HG02970 (cell line): ENCODE data around the gene MLLT3.
"Not testable (repeated sequence)": the region's sequence is repeated elsewhere in the genome, so short reads cannot be mapped to it uniquely, and the experiment has no call there.

ENCODE experiments used
- ATAC-seq: cut with Tn5 transposase; IDR thresholded peaks from one replicate; pipeline ENCODE4 v1.9.1; 2021; ENCODE audit warnings: mild to moderate bottlenecking, moderate library complexity, moderate number of reproducible peaks; ENCODE audit not compliant: unreplicated experiment, low FRiP score

Gene MLLT3

DNA sequence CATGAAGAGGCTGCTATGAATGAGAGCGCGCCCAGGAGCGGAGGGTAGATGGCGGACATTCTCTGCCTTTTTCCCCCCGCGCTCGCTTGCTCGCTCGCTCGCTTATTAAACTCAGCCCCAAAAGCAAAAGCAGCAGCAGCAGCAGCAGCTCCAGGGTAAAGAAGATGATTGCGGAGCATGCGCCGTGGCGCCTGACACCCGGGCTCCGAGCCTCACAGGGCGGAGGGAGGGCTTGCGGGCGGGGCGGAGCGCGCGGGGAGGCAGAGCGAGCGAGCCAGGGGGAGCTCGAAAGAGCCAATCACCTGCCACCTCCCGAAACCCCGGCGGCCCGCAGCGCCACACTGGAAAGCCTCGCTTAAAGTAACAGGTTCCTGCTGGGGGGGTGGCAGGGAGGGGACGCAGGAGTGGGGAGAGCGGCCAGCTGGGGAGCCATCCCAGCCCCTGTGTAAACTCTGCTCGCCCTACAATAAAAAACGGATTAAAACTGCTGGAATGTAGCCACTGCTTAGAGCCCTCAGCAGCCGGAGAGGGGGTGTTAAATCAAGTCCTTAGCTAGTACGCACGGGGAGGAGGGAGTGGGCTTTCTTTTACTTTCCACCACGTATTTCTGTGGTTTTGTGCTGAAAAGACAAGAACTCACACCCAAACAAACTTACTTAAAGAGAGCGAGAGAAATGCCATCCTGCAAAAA, at the start of gene MLLT3:
Gene MLLT3 (minus strand): TSS at position 170 of the 691 bp plus-strand sequence.
- peak; percentile 67 for ATAC-seq

DNA sequence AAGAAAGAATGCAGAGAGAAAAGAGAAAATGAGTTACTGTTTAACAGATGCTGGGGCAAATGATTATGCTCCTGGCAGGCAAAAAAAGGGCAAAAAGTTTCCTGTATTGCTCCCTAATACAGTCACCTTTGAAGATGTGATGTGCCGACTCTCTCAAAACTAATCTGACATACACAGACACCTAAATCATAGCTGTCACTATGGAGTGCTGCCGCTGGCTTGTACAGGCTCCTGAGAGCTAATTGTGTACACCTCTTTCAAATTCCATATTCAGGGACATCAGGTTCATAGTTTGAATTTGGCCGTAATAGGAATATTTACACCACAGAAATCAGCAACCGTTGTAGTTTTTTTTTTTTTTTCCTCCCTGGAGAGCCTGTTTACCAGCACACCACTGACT, 49.3 kb upstream of the MLLT3 start:
- ATAC-seq, result no peak

DNA sequence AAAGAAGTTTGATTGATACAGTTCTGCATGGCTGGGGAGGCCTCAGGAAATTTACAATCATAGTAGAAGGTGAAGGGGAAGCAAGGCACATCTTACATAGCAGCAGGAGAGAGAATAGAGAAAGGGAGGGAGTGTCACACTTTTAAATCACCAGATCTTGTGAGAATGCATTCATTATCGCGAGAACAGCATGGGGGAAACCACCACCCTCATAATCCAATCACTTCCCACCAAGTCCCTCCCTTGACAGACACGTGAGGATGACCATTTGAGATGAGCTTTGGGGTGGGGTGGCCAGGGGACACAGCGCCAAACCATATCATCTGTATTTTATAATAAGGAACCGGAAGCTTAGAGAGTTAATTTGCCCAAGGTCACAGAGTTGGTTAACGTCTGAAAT, 48.1 kb upstream of the MLLT3 start:
- ATAC-seq, result no peak

DNA sequence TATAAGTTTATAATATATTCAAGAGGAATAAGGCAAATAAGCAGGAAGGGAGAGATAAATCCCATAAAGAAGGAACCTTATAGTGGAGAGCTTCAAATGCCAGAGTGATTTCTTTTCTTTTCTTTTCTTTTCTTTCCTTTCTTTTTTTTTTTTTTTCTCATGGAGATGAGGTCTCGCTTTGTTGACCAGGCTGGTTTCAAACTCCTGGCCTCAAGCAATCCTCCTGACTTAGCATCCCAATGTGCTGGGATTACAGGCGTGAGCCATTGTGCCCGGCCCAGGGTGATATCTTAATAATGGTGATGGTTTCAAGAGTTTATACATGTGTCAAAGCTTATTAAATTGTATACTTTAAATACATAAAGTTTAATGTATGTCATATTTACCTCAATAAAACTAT, 42.2 kb upstream of the MLLT3 start:
- ATAC-seq, result no peak

DNA sequence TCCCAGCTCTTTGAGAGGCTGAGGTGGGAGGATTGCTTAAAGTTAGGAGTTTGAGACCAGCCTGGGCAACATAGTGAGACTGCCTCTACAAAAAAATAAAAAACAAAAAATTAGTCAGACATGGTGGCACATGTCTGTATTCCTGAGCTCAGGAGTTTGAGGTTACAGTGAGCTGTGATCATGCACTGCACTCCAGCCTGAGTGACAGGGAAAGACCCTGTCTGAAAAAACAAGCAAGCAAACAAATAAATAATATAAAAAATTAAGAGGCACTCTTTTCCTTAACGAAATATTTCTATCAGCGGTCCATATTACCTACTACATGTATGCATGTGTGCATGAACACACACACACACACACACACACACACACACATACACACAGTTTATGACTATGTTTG, 40.8 kb upstream of the MLLT3 start:
- no peak for ATAC-seq

DNA sequence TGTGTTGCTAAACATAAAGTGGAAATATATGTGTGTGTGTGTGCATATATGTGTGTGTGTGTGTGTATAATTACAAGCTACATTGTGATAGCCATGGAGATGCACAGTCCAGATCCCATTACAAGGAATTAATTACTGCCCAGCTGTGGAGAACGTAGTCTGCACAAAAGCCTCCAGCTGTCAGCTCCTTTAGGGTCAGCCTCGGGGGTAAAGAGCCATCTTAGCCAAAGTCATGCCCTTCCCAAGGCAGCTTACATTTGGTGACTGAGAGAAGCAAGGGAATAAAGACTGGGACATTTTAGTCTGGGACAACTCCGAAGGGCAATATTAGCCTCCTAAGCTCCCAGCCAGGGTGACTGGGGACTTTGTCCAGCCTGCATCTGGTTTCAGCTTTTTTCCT, 39.9 kb upstream of the MLLT3 start:
- ATAC-seq, result no peak

DNA sequence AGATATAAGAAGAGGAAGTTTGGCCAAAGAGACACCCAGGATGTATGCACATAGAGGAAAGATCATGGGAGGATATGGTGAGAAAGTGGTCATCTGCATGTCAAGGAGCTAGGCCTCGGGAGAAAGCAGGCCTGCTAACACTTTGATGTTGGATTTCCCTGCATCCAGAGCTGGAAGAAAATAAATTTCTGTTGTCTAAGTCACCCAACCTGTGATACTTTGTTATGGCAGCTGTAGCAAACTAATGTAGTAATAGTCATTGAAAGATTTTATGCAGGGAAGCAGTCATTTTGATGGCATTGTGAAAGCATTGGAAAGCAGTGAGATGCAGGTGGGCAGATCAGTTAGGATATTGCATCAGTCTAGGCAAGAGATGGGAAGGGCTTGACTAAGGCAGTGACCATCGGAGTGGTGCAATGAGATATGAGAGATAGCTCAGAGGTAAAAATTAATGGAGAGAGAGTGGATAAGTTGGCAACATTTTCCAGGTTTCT, 37.2 kb upstream of the MLLT3 start:
- no peak for ATAC-seq

DNA sequence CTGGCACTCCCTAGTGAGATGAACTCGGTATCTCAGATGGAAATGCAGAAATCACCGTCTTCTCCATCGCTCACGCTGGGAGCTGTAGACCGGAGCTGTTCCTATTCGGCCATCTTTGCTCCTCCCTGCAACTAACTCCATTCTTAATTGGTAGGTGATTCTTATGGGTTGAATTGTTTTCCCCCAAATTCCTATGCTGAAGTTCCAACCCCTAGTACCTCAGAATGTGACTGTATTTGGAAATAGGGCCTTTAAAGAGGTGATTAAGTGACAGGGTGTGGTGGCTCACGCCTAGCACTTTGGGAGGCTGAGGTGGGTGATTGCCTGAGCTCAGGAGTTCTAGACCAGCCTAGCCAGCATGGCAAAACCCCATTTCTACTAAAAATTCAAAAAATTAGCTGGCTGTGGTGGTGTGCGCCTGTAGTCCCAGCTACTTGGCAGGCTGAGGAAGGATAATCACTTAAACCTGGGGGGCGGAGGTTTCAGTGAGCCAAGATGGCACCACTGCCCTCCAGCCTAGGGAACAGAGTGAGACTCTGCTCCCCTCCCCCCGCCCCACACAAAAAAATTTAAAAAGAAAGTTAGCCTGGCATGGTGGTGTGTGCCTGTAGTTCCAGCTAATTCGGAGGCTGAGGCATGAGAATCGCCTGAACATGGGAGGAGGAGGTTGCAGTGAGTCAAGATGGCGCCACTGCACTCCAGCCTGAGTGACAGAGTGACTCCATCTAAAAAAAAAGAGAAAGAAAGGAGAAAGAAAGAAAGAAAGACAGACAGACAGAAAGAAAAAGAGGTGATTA, 36.6 kb upstream of the MLLT3 start:
- ATAC-seq, result no peak

DNA sequence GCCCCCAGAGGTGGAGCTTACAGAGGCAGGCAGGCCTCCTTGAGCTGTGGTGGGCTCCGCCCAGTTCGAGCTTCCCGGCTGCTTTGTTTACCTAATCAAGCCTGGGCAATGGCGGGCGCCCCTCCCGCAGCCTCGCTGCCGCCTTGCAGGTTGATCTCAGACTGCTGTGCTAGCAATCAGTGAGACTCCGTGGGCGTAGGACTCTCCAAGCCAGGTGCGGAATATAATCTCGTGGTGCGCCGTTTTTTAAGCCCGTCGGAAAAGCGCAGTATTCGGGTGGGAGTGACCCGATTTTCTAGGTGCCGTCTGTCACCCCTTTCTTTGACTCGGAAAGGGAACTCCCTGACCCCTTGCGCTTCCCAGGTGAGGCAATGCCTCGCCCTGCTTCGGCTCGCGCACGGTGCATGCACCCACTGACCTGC, 36.0 kb upstream of the MLLT3 start:
- not testable (repeated sequence) for ATAC-seq

DNA sequence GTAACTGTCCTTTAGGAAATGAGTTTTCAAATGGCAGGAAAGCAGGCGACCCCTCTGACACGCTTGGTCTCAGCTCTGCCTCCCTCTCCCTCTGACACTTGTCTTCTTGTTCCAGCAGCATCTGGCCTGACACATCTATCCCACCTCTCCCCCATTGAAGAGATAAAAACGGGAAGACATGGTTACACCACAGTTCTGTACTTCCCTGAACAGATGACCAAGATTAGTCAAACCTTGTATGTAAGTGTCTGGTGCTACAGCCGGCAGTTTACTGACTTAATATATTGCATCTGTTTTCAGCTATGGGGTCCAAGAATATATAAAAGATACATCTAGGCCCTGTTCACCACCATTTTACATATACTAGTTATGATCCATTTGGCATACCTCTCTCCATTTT, 29.6 kb upstream of the MLLT3 start:
- ATAC-seq, result no peak

DNA sequence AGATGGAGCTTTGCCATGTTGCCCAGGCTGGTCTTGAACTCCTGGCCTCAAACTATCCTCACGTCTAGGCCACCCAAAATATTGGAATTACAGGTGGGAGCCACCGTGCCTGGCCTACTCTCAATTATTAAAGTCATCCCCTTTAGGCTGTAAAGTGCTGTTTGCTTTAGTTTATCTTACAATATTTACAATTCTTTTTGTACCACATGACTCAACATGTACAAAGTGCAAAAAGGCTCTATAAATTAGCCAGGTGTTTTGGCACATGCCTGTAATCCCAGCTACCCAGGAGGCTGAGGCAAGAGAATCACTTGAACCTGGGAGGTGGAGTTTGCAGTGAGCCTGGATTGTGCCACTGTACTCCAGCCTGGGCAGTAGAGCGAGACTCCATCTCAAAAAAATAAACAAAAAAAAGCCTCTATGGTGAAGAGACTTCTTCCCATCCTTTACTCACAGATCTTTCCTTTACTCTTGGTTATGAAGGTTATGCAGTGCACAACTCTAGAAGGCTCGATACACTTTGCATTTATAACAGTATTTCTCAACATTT, 28.5 kb upstream of the MLLT3 start:
- no peak for ATAC-seq

DNA sequence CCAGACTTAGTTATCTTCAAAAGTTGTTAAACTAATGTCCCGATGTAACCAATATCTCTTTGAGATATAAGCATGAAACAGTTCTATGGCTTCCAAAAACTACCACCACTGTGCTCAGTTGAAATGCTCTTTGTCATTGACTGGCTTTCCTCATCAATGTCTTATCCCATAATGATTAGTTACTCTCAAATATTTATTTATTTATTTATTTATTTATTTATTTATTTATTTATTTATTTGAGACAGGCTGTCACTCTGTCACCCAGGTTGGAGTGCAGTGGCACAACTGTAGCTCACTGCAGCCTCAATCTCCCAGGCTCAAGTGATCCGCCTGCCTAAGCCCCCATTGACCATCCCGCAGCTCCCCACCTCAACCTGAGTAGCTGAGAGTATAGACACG, 28.0 kb upstream of the MLLT3 start:
- no peak for ATAC-seq

DNA sequence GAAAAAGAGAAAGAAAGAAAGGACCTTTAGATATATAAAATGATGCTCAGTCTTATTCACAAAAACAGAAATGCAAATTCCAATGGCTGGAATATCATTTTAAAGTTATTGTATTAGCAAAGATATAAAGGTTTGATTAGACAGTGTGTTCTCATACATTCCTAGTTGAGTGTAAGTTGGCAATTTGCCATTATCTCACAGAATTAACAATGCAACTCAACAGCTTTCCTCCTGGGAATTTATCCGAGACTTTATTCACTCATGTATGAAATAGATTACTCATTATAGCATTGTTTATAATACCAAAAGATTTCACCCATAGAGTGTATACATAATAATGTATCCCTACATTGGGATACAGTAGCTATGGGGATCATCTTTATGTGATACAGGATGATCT, 27.1 kb upstream of the MLLT3 start:
- no peak for ATAC-seq

DNA sequence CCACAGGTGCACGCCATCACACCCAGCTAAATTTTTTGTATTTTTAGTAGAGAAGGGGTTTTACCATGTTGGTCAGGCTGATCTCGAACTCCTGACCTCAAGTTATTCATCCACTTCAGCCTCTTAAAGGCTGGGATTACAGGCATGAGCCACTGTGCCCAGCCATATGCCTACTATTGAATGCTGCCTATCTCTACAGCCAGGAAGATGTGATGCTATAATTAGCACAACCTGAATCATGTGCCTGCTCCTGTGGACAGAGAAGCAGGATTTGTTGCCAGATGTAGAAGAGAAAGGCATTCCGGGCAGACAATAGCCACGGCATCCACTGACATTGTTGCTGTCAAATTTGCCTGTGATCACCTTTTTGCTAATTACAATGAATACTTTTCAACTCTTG, 24.4 kb upstream of the MLLT3 start:
- ATAC-seq, result no peak

DNA sequence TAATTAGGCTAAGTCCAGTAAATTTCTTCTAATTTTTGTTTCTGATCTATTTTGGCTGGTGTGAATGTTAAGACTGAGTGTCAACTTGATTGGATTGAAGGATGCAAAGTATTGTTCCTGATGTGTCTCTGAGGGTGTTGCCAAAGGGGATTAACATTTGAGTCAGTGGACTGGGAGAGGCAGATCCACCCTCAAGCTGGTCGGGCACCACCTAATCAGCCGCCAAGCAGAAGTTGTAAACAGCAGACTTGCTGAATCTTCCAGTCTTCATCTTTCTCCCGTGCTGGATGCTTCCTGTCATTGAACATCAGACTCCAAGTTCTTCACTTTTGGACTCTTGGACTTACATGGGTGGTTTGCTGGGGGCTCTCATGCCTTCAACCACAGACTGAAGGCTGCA, 21.4 kb upstream of the MLLT3 start:
- no peak for ATAC-seq

DNA sequence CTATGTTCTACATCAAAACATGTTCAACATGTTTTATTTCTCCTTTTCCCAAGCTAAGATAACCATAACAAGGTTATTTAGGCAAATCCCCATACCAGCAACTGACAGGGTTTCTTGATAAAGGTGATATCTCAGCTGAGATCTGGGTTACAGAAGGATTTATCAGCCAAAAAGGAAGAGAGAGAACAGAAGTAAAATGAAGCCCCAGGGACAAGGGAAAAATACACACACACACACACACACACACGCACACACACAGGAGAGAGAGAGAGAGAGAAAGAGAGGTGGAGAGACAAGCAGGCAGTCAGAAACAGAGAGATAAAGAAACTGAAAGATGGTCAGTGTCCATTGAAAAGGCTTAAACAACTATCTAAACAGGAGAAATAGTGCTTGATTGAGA, 19.7 kb upstream of the MLLT3 start:
- ATAC-seq, result no peak

DNA sequence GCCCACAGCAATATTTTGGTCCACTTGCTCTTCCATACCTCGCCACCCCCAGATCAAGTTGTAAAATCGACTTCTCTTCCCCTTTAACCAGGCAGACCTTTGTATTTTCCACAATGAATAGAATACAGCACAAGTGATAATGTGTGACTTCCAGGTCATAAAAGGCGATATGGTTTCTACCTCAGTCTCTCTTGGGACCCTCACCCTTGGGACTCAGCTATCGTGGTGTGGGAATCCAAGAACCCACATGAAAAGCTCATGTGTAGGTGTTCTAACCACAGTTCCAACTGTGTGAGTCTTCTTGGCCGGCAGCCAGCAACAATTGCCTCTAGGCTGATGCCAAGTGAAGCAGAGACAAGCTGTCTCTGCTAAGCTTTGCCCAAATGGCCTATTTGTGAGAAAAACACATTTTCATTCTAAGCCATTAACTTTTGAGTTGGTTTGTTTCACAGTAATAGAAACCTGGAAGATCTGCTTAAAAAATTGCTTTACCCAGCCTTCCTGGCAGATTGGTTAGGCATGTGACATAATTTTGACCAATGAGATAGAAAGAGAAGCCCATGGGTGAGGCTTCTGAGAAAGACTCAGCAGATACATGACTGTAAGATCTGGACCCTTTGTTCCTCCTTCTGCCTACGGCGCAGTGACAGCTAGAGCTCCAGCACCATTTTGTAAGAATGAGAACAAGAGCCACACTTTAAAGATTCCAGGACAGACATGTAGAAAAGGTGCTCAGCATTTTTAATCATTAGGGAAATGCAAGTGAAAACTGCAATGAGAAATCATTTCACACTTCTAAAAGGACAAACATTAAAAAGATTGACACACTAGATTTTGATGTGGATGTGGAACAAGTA, 18.3 kb upstream of the MLLT3 start:
- peak; percentile 56 for ATAC-seq

DNA sequence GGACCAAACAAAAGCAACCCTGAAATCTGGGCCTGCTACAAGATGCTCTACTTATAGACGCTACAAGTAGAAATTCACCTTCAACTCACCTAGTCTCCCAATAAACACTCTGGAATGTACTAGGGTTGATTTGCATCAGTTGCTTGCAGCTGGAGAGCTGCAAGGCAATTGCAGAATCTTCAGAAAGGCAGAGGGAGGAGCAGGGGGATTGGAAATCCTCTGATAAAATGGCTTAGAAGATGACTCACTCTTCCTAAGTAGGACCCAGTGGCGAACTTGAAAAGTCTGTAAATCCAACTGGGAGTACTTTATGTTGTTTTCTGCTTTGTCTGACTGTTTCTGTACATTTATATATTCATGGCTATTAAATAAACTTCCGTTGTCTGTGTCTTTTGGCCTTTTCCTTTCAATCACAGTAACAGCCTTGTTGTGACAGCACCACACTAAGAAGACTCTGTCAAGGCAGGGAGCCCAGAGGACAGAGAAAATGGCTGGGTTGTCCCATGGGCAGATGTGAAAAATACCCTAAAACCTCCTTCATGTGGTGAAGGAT, 14.7 kb upstream of the MLLT3 start:
- no peak for ATAC-seq

DNA sequence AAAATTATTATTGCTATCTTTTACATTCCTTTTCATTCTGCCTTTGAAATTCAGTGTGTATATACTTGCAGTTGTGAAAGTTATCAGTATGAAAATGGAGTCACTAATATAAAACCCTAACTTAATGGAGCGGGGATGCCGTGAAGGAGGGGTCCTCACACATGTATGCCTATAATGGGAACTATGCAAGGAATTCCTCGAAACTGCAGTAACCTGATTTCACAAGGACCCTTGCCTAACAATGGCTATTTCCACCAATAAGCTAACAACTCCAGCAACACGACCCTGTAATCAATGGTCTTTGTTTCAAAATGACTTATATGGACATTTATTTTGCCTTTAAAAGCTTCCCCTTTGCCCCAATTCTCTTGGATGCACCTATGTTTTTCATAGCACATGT, 12.6 kb upstream of the MLLT3 start:
- ATAC-seq, result no peak

DNA sequence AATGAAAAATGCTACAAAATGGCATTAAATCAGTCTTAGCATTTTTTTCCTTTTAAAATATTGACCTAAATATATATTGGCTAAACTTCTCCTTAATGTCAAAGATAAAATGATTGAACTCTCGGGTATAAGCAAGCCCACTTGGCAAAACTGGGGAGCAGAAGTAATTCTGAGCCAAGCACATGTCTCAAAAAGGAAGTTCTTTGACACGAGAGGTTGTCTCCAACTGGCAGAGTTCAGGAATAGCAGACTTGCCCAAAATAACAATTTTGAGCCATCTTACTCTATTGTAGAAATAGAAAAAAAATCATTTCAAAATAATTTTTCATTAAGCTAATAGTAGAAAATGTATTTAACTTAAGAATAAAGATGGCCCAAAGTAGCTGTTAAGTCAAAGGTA, 10.4 kb upstream of the MLLT3 start:
- ATAC-seq, result no peak
